ENCODE results near the gene NRCAM. TPM values are rescaled to one million over a fixed set of nuclear protein-coding genes. Genes with fewer than 3 reads are reported as not detected.
A peak's percentile ranks its signal among the peaks of the same experiment; 100 is the strongest.

Gene NRCAM
- total RNA-seq, 1 donor from 2014 or later = 2.0 TPM

DNA sequence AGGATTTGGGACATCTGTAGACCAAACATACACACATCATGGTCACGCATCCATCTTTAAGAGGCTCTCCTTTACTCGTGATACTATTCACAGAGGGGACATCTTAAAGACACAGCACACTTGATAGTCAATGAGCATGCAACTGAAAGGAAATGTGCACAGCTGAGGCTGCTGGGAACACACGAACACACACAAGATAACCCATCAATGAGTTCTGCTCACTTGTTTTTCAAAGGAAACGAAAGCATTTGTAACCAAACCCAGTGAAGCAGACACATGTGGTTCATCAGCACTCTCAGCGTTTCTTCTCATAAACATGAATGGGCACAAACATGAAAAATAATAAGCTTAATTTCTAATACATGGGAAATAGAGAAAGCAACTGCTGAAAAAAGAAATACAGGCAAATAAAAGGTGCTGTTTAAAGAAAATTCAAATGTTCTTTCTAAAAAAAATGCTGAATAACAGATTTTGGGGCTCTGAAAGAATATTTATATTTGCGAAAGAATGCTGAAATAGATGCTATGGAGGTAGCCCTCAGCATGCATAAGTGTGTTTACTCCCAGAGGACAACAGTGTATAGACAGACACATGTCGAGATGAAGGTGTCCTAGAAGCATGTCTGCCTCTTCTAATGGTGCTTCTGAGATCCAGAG is 266.4 kb downstream of the NRCAM start:
- DNase-seq (no peak), ATAC-seq (no peak)
- no peak overlapping the region for H3K4me3 ChIP-seq
- H3K36me3 ChIP-seq = no peaks in the 10 kb centered on the region
- H3K27me3 ChIP-seq = no peaks in the 10 kb centered on the region
- H3K9me3 ChIP-seq = no peaks in the 10 kb centered on the region
- TF ChIP-seq, protein P1, sequence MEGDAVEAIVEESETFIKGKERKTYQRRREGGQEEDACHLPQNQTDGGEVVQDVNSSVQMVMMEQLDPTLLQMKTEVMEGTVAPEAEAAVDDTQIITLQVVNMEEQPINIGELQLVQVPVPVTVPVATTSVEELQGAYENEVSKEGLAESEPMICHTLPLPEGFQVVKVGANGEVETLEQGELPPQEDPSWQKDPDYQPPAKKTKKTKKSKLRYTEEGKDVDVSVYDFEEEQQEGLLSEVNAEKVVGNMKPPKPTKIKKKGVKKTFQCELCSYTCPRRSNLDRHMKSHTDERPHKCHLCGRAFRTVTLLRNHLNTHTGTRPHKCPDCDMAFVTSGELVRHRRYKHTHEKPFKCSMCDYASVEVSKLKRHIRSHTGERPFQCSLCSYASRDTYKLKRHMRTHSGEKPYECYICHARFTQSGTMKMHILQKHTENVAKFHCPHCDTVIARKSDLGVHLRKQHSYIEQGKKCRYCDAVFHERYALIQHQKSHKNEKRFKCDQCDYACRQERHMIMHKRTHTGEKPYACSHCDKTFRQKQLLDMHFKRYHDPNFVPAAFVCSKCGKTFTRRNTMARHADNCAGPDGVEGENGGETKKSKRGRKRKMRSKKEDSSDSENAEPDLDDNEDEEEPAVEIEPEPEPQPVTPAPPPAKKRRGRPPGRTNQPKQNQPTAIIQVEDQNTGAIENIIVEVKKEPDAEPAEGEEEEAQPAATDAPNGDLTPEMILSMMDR (IDR thresholded peaks at IDR 0.05) = no peak
- H3K4me1 ChIP-seq = no peaks in the 10 kb centered on the region
- intact Hi-C loops (cut with DNase I) = no loop called here
- H3K27ac ChIP-seq = no peak overlapping the region

DNA sequence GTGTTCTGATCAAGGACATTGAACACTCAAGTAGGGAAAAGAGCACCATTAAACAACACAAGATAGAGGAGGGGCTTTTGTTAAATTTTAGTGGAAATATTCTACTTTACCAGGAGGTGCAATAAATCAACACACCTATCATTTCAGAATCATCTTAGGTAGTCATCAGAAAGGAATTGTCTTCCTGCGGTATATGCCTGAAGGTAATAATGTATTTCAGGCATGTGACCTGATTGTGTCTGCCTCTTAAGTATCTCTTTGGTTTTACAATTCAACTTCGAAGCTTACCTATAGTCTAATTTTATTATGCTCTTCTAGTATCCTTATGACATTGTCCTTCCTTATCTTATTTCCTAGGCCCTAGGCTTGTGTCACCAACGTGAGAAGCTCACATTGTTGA is 267.5 kb downstream of the NRCAM start:
- Histone ChIP-seq H3K27me3 (no peaks in the 10 kb centered on the region), H3K36me3 (no peaks in the 10 kb centered on the region), H3K4me1 (no peaks in the 10 kb centered on the region), H3K27ac (no peak overlapping the region), H3K9me3 (no peaks in the 10 kb centered on the region), H3K4me3 (no peak overlapping the region)
- TF ChIP-seq, protein P1 (IDR thresholded peaks at IDR 0.05) = no peak
- intact Hi-C loops (cut with DNase I) = no loop called here
- DNase-seq (no peak), ATAC-seq (no peak)

DNA sequence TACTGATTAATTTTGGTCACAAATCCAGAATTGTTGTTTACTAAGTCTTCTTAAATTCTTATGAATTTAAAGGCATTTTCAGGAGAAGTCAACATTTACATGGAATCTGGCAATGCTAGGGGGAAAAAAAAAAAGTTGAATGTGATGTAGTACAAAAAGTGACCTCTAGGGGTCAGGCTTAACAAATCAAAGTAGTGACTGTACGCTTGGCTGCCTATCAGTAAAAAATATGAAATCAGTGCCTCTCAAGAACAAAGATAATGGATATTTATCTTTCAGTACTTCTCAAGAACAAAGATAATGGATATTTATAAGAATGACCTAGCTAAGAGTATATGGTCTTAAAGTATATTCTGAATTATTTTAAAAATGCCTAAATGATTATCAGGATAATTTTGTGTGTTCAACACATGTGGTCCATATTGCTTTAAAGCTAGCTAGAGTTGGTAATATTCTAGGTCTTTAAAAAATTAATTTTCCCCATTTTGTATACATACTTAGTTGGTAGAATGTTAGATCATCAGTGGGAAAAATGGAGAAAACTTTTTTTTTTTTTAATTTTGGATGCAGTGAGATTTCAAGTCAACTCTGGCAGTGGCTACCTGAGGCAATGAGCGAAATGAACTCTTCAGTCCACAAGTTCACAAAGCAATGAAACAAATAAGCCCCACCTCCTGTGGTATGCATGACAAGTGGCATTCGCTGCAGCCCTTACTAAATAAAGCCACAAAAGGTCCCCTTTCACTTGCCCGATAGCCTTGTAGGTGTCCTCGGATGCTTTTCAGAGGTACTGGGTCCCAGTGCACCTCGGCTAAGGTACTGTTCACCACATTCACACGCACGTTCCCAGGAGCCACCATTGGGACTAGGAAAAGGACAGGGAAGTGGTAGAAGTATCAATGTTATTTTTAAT is 274.9 kb downstream of the NRCAM start:
- intact Hi-C loops (cut with DNase I) = no loop called here
- Histone ChIP-seq H3K4me1 (no peaks in the 10 kb centered on the region), H3K27ac (no peak overlapping the region), H3K9me3 (no peaks in the 10 kb centered on the region), H3K36me3 (no peaks in the 10 kb centered on the region), H3K27me3 (no peaks in the 10 kb centered on the region), H3K4me3 (no peak overlapping the region)
- TF ChIP-seq, protein P1 (IDR thresholded peaks at IDR 0.05) = peak; percentile 80
- ATAC-seq = peak; percentile 81
- DNase-seq = no peak

DNA sequence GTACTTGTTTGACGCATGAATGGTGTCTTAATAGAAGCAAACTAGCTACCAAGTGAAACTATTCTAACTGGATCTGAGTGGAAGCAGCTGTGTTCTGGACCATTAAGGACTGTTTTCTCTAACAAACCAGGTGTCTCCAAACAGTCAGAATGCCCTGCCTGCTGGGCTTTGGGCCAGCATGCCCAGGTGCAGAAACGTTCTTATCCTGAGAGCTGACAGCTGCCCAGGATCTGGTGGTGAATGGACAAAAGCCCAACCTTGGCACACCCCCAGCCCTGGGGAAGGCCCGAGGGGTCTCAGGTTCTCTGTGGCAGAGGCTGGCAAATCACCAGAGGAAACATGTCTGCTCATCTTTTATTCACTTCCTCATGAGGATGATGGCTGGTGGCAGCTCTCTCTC is 277.8 kb downstream of the NRCAM start:
- TF ChIP-seq, protein P1 (IDR thresholded peaks at IDR 0.05) = no peak
- no peak for ATAC-seq
- Histone ChIP-seq H3K4me1 (no peaks in the 10 kb centered on the region), H3K36me3 (no peaks in the 10 kb centered on the region), H3K27ac (no peak overlapping the region), H3K9me3 (no peaks in the 10 kb centered on the region), H3K27me3 (no peaks in the 10 kb centered on the region), H3K4me3 (no peak overlapping the region)
- no peak for DNase-seq
- intact Hi-C loops (cut with DNase I) = no loop called here

DNA sequence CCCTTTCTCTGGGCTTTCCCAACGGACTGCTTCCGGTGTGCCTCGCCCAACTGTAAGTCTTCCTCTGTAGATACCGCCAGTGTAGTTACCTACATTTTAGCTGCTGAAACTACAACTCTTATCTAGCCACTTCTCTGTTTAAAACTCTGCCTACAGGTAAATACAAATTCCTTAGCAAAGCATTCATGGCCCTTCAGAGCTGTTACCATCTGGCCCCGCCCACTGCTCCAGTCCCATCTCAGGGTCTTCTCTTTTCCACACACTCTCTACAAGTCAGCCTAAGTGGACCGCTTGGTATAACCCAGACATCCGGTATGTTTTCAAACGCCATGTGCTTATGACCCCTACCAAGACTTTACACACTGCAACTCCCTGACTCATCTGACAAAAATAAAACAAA is 285.1 kb downstream of the NRCAM start:
- Histone ChIP-seq H3K36me3 (no peaks in the 10 kb centered on the region), H3K4me3 (no peak overlapping the region), H3K27ac (no peak overlapping the region), H3K9me3 (no peaks in the 10 kb centered on the region), H3K27me3 (no peaks in the 10 kb centered on the region), H3K4me1 (no peaks in the 10 kb centered on the region)
- intact Hi-C loops (cut with DNase I) = no loop called here
- no peak for ATAC-seq
- no peak for DNase-seq
- TF ChIP-seq, protein P1 (IDR thresholded peaks at IDR 0.05) = no peak

Data from upper lobe of right lung (tissue), 1 donor.